NCI-H1694 (cell line): ENCODE data around the gene C6orf62.
"Not testable (repeated sequence)": the region's sequence is repeated elsewhere in the genome, so short reads cannot be mapped to it uniquely, and the experiment has no call there.

Source experiments
- DNase-seq: peaks from one replicate; lab custom pipeline; 2025; lab: John Stamatoyannopoulos, UW

C6orf62 gene

GRCh38 chr6:24719125-24719971 lies at the start of gene C6orf62:
TSS of gene C6orf62 (minus strand) at chr6:24719154. CDS start at chr6:24718668, 486 bp downstream.
- no peak for DNase-seq

DNA sequence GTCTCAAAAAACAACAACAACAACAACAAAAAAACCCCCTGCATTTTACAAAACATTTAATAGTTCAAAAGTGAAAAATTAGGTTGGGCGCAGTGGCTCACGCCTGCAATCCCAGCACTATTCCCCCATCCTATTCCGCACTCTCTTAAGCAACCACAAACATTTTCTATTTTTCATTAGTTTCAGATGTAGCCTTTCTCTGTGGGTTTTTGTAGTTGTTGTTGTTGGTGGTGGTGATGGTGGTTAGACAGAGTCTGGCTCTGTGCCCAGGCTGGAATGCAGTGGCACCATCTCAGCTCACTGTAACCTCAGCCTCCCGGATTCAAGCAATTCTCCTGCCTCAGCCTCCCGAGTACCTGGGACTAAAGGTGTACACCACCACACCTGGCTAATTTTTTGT lies 49.4 kb upstream of the C6orf62 start:
- no peak for DNase-seq

DNA sequence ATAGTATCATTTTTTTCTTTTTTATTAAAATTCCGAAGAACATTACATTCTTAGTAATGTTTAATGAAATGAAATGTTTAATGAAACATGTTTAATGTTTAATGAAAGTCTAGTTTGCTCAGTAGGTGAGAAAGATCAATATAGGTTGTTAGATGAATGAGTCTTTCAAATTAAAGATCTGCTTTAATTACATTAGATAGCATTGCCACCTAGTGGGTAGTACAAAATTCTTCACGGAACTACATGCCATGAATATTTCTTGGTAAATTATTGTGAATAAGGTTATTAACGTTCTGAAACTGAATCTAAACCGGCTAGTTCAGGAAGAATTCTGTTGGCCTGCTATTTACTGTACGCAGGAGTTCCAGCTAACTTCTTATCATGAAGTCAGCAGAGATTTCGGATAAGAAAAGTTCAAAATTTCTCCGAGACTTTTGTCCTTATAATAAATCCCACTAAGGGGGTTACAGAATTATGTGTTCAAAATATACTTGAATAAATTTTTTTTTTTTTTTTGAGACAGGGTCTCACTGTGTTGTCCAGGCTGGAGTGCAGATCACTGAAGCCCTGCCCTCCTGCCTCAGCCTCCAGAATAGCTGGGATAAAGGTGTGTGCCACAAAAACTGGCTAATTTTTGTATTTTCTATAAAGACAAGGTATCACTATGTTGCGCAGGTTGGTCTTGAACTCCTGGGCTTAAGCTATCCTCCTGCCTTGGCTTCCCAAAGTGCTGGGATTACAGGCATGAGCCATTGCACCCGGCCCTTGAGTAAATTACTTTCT lies 47.9 kb upstream of the C6orf62 start:
- no peak for DNase-seq

DNA sequence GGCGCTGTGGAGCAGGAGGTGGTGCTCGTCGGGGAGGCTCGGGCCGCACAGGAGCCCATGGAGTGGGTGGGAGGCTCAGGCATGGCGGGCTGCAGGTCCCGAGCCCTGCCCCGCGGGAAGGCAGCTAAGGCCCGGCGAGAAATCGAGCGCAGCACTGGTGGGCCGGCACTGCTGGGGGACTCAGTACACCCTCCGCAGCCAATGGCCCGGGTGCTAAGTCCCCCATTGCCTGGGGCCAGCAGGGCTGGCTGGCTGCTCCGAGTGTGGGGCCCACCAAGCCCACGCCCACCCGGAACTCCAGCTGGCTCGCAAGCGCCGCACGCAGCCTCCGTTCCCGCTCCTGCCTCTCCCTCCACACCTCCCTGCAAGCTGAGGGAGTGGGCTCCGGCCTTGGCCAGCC lies 47.0 kb upstream of the C6orf62 start:
- DNase-seq, result not testable (repeated sequence)

- not testable (repeated sequence) for DNase-seq
These were observed 46.2 kb upstream of the C6orf62 start for GRCh38 chr6:24764833-24765828.

GRCh38 chr6:24763578-24763977 lies 44.6 kb upstream of the C6orf62 start:
- DNase-seq, result no peak

- DNase-seq, result no peak
These were observed 42.9 kb upstream of the C6orf62 start for GRCh38 chr6:24761851-24762250.

- no peak for DNase-seq
These were observed 42.4 kb upstream of the C6orf62 start for GRCh38 chr6:24761193-24761835.

GRCh38 chr6:24760210-24760609 lies 41.3 kb upstream of the C6orf62 start:
- DNase-seq, result no peak

DNA sequence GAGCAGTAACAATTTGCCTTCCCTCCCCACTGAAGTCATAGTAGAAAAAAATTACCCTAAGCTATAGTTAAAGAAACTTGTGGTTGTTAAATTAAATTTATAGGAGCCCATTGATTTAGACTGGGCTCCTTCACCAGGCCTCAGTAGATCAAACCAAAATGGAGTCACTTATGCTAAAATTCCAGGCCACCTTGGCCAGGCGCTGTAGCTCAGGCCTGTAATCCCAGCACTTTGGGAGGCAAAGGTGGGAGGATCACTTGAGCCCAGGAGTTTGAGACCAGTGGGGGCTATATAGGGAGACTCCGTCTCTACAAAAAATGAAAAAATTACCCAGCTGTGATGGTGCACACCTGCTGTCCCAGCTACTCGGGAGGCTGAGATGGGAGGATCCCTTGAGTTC lies 40.8 kb upstream of the C6orf62 start:
- no peak for DNase-seq

DNA sequence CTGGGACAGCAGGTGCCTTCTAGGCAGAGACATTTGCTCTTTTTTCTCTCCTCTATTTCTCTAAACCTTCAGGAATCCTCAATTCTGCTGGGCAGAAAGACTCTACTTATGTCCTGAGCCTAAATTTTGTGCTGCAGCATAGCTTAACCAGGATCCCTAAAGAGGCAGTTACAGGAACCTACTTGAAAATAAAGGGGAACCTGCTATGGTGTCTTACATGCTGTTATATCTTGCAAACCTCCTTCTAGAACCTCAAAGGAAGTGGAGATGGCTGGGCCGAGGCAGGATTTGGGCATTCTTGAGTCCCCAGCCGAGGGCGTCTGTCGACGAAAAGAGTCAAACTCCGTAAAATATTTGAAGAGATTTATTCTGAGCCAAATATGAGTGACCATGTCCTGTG lies 38.7 kb upstream of the C6orf62 start:
- DNase-seq, result no peak

GRCh38 chr6:24755279-24755678 lies 36.3 kb upstream of the C6orf62 start:
- no peak for DNase-seq

GRCh38 chr6:24754378-24754777 lies 35.4 kb upstream of the C6orf62 start:
- DNase-seq, result not testable (repeated sequence)

DNA sequence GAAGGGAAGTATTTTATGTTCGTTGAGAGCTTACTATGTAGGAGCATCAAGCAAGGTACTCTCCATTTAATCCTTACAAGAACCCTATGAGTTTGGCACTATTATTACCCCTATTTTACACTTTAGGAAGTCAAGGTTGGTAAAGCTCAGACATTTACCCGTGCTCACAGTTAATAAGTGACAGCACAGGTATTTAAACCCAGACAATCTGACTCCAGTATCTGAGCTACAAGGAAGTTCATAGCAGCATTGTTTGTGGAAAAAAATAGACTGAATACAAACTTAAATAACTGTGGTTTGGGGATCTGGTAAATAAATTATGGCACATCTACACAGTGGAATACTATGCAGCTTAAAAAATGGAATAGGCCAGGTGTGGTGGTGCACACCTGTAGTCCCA lies 34.6 kb upstream of the C6orf62 start:
- DNase-seq, result no peak

GRCh38 chr6:24752917-24753492 lies 34.1 kb upstream of the C6orf62 start:
- no peak for DNase-seq

DNA sequence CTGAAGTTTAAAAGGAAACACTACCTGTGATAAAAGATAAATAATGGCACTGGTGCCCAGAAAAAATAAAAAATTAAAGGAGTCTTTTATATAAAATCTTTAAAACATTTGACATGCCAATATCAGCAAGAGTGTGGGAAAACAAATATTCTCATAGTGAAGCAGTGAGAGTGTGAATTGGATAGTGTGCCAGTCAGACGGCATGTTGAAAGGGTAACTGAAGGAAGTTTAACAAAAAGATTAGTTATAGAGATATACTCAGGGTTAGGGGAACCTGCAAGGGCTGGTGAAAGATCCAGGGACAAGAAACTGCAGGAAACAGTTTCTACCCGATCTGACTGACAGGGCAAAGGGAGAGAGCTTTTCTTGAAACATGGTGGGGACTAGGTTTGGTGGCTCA lies 33.5 kb upstream of the C6orf62 start:
- DNase-seq, result no peak

GRCh38 chr6:24750878-24751277 lies 31.9 kb upstream of the C6orf62 start:
- DNase-seq, result not testable (repeated sequence)

DNA sequence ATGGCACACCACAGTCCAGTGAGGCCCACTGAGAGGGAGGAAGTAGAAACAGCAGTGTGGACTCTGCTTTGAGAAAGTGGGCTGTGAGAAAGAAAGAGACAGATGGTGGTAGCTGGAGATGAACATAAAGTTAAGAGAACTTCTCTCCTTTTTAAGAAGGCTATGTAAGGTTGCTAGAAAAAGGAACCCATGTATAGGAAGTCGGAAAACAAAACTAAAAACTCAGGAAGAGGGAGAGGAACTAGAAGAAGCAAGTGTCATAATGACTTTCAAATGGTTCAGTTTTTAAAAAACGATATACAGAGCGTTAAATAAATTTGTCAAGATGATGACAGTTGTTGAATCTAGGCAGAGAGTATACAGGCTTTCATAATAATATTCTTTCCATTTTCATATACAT lies 30.3 kb upstream of the C6orf62 start:
- no peak for DNase-seq

DNA sequence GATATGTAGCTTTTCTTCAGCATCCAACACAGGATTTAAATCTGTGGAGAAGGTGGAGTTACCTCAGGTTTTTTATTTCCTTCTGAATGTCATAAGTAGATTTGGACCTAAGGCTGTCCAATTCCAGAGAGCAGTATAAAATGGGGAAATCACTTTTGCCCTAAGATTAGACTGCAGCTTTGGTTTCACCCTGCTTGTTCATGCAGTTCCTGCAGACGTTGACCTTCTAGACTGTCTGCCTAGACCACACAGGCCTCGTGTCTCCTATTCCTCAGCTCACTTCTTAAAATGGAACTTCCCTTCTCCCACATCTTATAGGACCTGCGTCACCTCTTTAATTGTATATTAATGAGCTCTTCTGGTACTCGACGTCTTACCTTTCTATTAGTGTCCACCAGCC lies 26.0 kb upstream of the C6orf62 start:
- DNase-seq, result no peak

- no peak for DNase-seq
These were observed 25.0 kb upstream of the C6orf62 start for GRCh38 chr6:24743944-24744335.
